Osteoblast (primary cell): ENCODE measurements around the gene LRRC25. TPM values are rescaled to one million over a fixed set of nuclear protein-coding genes. Genes with fewer than 3 reads are reported as not detected.

Experiments
- DNase-seq: peaks from one replicate; pipeline ENCODE4 v3.0.0; 2011; ENCODE audit warnings: low spot score, mixed read lengths; ENCODE audit not compliant: insufficient read length; ENCODE audit errors: missing footprints
- H2AFZ ChIP-seq: 2 replicates; pipeline ENCODE4 v1.6.0; 2011; ENCODE audit warnings: mild to moderate bottlenecking, low read length
- H3K27ac ChIP-seq: 2 replicates; pipeline ENCODE4 v1.5.1; 2011; ENCODE audit warnings: mild to moderate bottlenecking, low read depth, low read length, moderate library complexity
- H3K27me3 ChIP-seq: 2 replicates; pipeline ENCODE4 v1.6.0; 2012; ENCODE audit warnings: mild to moderate bottlenecking, control low read depth, inconsistent platforms, low read length, moderate library complexity; ENCODE audit not compliant: insufficient read depth
- H3K36me3 ChIP-seq: 2 replicates; pipeline ENCODE4 v1.5.1; 2011; ENCODE audit warnings: mild to moderate bottlenecking, low read length, control low read depth, moderate library complexity; ENCODE audit not compliant: insufficient read depth
- H3K4me1 ChIP-seq: 2 replicates; pipeline ENCODE4 v1.5.1; 2011; ENCODE audit warnings: mild to moderate bottlenecking, low read length, control low read depth, moderate library complexity; ENCODE audit not compliant: insufficient read depth
- H3K4me2 ChIP-seq: 2 replicates; pipeline ENCODE4 v1.6.0; 2011; ENCODE audit warnings: mild to moderate bottlenecking, low read length; ENCODE audit not compliant: insufficient read depth
- H3K4me3 ChIP-seq: fragments of 200-600 bp; sonication (generic); 3 replicates; pipeline ENCODE4 v1.5.1; 2012; ENCODE audit warnings: mild to moderate bottlenecking, low read length, inconsistent platforms; ENCODE audit not compliant: insufficient read depth
- H3K79me2 ChIP-seq: 2 replicates; pipeline ENCODE4 v1.6.0; 2012; ENCODE audit warnings: mild to moderate bottlenecking, low read length, control low read depth, inconsistent platforms; ENCODE audit not compliant: insufficient read depth
- H3K9me3 ChIP-seq: 2 replicates; pipeline ENCODE4 v1.5.1; 2011; ENCODE audit warnings: low read depth, low read length, control low read depth
- H4K20me1 ChIP-seq: 2 replicates; pipeline ENCODE4 v1.6.0; 2012; ENCODE audit warnings: mild to moderate bottlenecking, low read length, control low read depth; ENCODE audit not compliant: insufficient read depth
- CTCF ChIP-seq: IDR thresholded peaks from 2 replicates; pipeline ENCODE4 v1.5.1; 2011; ENCODE audit warnings: mild to moderate bottlenecking, low read depth, low read length, moderate library complexity; ENCODE audit errors: extremely low read depth
- total RNA-seq: library from RNA; depleted of rRNA; stranded (reverse); fragments of >200 nt; gene quantifications from 2 replicates; pipeline ENCODE4 v1.2.3, GENCODE V29; 2012

Gene LRRC25
- total RNA-seq, 1 donor = 1.1 TPM

DNA sequence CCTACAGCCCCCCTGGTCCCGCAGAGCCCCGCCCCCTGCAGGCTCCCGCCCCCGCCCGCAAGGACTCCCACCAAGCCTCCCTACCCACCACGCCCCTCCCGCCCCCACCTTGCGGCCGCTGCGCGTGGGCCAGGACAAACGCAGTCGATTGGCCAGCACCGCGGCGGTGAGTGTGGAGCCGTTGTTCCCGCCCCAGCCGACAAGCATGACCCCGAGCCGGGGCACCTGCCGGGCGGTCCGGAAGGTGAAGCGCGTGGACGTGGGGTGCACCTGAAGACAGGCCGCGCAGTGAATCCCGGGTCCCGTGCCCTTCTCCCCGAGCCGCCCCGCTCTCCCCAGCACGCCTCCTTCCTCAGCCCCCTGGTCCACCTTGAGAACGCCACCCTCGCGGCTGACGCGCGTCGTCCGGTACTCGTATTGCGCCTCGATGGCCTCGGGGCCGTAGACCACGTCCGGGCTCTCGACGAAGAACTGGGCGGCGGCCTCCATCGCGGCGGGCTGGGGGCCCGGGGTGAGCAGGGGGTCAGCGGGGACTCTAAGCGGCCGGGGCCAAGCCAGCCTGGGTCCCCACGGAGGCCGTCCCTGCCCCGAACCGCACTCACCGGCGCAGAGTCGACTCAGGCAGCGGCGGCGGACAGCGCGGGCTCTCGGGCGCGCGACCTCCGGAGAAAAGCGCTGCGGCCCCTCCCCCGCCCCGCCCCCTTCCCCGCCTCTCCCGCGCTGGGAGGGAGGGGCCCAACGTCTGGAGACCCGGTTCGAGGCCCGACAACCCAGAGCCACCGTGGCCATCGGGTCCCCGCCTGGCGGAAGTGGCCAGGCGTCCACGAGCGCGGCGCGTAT lies 40.3 kb upstream of the LRRC25 start, which contains the start of gene ISYNA1:
Gene ISYNA1, minus strand, starts transcription at position 643 of the 840 bp plus-strand sequence. Its CDS starts 154 bp downstream, at position 489.
- no peak for TF ChIP-seq CTCF
- Histone ChIP-seq H3K27me3 (no peaks in the 10 kb centered on the region), H3K4me3 (peak within 1 kb of the TSS; percentile 68), H3K4me1 (peaks cover 22% of the 10 kb centered on the region), H3K9me3 (no peaks in the 10 kb centered on the region), H2AFZ (no peak within 1 kb of the TSS), H3K27ac (no peak within 1 kb of the TSS), H3K79me2 (no peaks in the 10 kb centered on the region), H4K20me1 (peaks cover 33% of the 10 kb centered on the region), H3K36me3 (peaks cover 11% of the 10 kb centered on the region), H3K4me2 (peak within 1 kb of the TSS; percentile 77)
- peak; percentile 97 for DNase-seq

DNA sequence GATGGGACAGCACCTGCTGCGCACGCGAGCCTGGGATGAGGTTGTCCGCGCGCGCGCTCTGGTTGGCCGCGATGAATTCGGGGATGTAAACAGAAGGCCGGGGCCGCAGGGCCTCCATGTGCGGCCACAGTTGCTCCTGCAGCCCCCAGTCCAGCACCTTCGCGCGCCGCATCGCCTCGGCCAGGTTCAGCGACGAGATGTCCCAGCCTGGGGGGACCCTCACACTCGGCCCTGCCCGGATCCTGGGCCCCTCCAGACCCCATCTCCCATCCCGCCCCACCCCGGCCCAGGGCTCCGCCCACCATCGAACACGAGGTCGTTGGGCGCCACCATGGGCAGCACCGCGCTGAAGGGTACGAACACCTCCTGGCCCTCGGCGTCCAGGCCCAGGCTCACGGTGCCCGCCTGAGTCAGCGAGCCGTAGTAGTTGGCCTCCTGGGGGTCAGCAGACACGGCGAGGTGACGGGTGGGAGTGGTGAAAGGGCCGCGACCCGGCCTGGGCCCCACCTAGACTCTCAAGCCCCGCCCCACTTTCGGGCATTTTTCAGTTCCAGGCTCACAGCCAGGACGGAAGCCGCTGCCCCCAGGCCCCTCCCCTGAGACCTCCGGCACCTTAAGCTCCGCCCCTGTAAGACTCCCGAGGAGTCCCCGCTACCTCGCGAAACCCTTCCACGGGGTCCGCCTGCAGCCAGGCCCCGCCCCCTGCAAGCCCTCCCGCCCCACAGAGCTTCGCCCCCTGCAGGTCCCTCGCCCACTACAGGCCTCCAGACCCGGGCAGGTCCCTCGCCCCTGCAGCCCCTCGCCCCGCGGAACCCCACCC lies 39.5 kb upstream of the LRRC25 start:
- H2AFZ ChIP-seq = no peak overlapping the region
- H3K4me2 ChIP-seq = peak overlapping the region; percentile 77
- peak; percentile 99 for DNase-seq
- no peaks in the 10 kb centered on the region for H3K9me3 ChIP-seq
- H3K4me3 ChIP-seq = peak overlapping the region; percentile 68
- H3K27ac ChIP-seq = no peak overlapping the region
- H3K36me3 ChIP-seq = peaks cover 11% of the 10 kb centered on the region
- no peaks in the 10 kb centered on the region for H3K79me2 ChIP-seq
- no peak for TF ChIP-seq CTCF
- H3K27me3 ChIP-seq = no peaks in the 10 kb centered on the region
- H4K20me1 ChIP-seq = peaks cover 27% of the 10 kb centered on the region
- H3K4me1 ChIP-seq = peaks cover 22% of the 10 kb centered on the region

DNA sequence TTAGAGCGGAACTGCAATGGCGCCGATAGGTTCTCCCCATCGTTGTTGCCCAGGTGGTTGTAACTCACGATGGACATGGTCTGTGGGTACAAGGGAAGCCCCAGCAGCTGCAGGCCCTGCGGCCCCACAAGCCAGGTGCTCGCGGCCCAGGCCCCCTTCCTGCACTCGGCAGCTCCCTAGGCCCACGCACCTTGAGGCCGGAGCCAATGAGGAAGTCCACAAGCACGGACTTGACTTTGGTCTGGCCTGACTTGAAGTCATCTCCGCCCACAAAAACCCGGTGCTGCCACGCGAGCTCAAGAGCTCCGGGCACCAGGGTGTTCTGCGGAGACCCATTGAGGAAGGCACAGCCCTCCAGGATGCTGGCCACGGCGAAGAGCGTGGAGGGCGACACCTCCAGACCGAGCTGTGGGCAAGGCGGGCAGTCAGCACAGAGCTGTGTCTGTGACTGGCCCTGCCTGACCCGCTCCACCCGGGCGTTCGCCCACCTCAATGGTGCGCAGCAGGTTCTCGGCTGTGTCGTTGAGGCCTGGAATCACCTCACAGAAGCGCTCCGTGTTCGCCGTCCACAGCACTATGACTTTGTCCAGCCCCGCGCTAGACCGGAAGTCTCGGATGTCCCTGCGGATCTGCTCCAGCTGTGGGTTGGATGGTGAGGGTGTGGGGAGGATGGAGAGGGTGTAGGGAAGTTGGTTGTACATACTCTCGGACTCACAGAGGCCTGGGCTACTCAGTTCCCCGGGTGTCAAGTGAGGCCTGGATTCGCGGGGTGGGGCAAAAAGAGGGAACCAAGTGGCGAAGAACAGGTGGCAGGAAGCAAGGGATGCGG lies 38.6 kb upstream of the LRRC25 start:
- peak; percentile 88 for DNase-seq
- H3K27me3 ChIP-seq = no peaks in the 10 kb centered on the region
- no peaks in the 10 kb centered on the region for H3K9me3 ChIP-seq
- H2AFZ ChIP-seq = no peak overlapping the region
- H4K20me1 ChIP-seq = peaks cover 23% of the 10 kb centered on the region
- H3K4me3 ChIP-seq = no peak overlapping the region
- no peak for TF ChIP-seq CTCF
- H3K4me1 ChIP-seq = peaks cover 22% of the 10 kb centered on the region
- H3K79me2 ChIP-seq = no peaks in the 10 kb centered on the region
- peaks cover 11% of the 10 kb centered on the region for H3K36me3 ChIP-seq
- H3K4me2 ChIP-seq = peak overlapping the region; percentile 77
- no peak overlapping the region for H3K27ac ChIP-seq
